C1 segment of cervical spinal cord (tissue), 14 donors: ENCODE data around the gene PCDHGA2.
A peak's percentile ranks its signal among the peaks of the same experiment; 100 is the strongest.
"Not testable (repeated sequence)": the region's sequence is repeated elsewhere in the genome, so short reads cannot be mapped to it uniquely, and the experiment has no call there.

Experiments used
- DNase-seq, 14 donors: peaks; one replicate each; lab custom pipeline; 2025; lab: John Stamatoyannopoulos, UW

Gene PCDHGA2

DNA sequence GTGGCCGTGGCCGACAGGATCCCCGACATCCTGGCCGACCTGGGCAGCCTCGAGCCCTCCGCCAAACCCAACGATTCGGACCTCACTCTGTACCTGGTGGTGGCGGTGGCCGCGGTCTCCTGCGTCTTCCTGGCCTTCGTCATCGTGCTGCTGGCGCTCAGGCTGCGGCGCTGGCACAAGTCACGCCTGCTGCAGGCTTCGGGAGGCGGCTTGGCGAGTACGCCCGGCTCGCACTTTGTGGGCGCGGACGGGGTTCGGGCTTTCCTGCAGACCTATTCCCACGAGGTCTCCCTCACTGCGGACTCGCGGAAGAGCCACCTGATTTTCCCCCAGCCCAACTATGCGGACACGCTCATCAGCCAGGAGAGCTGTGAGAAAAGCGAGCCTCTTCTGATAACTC, 7.5 kb downstream of the PCDHGA2 start:
- DNase-seq = not testable (repeated sequence)

DNA sequence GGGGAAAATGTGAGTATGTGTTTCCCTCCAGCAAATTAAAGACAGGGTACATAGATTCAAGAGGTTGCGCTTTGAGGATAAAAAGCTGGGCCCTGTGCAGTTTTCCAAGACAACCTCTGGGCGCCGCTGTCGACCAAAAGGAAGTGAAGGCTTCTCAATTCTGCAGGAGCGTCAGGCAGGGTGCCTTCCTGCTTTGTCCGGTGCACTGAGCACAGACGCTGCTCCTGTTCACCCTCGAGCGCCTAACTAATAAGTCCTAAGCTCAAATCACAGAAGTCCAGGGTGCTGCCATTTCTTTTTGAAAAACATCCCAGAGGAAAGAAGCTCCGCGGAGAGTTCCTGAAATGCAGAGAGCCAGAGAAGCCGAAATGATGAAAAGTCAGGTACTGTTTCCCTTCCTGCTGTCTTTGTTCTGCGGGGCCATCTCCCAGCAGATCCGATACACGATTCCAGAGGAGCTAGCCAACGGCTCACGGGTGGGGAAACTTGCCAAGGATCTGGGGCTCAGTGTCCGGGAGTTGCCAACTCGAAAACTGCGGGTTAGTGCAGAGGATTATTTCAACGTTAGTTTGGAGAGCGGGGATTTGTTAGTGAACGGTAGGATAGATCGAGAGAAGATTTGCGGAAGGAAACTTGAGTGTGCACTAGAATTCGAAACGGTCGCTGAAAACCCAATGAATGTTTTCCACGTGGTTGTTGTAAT, 11.5 kb downstream of the PCDHGA2 start, which contains the start of gene PCDHGB1:
Gene PCDHGB1, plus strand, starts transcription at position 183 of the 703 bp plus-strand sequence. Its CDS starts 162 bp downstream, at position 345.
- DNase-seq = peak in 1 of 14 donors; percentile 9

DNA sequence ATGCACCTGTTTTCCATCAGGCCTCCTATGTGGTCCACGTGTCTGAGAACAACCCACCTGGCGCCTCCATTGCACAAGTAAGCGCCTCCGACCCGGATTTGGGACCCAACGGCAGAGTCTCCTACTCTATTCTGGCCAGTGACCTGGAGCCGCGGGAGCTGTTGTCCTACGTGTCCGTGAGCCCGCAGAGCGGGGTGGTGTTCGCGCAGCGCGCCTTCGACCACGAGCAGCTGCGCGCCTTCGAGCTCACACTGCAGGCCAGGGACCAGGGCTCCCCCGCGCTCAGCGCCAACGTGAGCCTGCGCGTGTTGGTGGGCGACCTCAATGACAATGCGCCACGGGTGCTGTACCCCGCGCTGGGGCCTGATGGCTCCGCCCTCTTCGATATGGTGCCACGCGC, 13.0 kb downstream of the PCDHGA2 start:
- DNase-seq = no peak

DNA sequence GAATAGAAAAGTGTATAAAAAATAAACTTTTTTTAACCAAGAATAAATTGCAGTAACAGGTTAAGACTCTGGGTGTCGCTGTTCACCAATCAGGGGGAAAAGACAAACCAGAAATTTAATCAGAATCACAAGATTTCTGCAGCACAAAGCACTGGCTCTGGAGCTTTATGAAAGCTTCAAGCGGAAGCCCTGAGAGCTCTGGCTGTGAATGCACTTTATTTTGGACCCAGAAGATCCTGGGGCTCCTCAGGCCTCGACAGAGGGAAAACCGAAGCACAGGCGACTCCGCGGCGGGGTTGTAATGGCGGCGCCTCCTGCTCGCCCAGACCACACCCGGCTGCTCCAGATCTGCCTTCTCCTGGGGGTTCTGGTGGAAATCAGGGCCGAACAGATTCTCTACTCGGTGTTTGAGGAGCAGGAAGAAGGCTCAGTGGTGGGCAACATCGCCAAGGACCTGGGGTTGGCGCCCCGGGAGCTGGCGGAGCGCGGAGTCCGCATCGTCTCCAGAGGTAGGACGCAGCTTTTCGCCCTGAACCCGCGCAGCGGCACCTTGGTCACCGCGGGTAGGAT, 16.4 kb downstream of the PCDHGA2 start, which contains the start of gene PCDHGA4:
Gene PCDHGA4, plus strand, starts transcription at position 122 of the 570 bp plus-strand sequence. Its CDS starts 87 bp downstream, at position 209.
- no peak for DNase-seq

DNA sequence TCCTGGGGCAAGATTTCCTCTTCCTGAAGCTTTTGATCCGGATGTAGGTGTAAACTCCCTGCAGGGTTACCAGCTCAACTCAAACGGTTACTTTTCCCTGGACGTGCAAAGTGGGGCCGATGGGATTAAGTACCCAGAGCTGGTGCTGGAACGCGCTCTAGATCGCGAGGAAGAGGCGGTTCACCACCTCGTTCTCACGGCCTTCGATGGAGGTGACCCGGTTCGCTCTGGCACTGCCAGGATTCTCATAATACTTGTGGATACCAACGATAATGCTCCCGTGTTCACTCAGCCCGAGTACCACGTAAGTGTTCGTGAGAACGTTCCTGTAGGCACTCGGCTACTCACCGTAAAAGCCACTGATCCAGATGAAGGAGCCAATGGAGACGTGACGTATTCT, 17.1 kb downstream of the PCDHGA2 start:
- no peak for DNase-seq

DNA sequence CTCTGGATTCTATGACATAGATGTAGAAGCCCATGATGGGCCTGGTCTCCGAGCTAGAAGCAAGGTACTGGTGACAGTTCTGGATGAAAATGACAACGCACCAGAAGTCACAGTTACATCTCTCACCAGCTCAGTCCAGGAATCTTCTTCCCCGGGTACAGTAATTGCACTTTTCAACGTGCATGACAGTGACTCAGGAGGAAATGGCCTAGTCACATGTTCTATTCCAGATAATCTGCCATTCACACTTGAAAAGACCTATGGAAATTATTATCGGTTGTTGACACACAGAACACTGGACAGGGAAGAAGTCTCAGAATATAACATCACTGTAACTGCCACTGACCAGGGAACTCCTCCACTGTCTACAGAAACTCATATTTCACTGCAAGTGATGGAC, 17.6 kb downstream of the PCDHGA2 start:
- DNase-seq = no peak

DNA sequence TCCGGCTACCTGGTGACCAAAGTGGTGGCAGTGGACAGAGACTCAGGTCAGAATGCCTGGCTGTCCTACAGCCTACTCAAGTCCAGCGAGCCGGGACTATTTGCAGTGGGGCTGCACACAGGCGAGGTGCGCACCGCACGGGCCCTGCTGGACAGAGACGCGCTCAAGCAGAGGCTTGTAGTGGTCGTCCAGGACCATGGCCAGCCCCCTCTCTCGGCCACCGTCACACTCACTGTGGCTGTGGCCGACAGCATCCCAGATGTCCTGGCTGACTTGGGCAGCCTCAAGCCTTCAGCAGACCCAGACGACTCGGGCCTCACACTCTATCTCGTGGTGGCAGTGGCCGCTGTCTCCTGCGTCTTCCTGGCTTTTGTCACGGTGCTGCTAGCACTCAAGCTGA, 18.4 kb downstream of the PCDHGA2 start:
- no peak for DNase-seq

DNA sequence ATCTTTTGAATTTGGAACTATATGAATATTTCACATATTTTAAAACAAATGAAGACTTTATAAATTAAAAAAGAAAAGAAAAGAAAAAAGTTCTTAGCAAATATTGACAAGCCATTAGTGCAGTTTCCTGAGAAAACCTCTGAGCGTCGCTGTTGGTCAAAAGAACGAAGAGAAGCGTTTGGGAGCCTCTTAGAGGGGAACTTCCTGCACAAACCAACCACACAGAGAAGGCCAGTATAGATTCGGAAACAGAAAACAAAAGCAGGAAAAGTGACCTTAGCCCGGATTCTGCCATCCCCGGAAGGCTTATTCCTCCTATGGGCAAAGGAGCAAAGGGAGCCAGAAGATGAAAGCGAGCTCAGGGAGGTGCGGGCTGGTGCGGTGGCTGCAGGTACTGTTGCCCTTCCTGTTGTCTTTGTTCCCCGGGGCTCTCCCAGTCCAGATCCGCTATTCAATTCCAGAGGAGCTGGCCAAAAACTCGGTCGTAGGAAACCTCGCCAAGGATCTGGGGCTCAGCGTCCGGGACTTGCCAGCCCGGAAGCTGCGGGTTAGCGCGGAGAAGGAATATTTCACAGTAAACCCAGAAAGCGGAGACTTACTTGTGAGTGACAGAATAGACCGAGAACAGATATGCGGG, 21.3 kb downstream of the PCDHGA2 start, which contains the start of gene PCDHGB2:
Gene PCDHGB2, plus strand, starts transcription at position 205 of the 637 bp plus-strand sequence. Its CDS starts 142 bp downstream, at position 347.
- no peak for DNase-seq

DNA sequence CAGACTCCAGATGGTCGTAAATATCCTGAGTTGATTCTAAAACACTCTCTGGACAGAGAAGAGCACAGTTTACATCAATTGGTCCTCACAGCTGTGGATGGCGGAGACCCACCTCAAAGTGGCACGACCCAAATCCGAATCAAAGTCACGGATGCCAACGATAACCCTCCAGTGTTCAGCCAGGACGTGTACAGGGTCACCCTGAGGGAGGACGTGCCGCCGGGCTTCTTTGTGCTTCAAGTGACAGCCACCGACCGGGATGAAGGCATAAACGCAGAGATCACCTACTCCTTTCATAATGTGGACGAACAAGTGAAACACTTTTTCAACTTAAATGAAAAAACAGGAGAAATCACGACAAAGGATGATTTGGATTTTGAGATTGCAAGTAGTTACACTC, 22.1 kb downstream of the PCDHGA2 start:
- DNase-seq = no peak

DNA sequence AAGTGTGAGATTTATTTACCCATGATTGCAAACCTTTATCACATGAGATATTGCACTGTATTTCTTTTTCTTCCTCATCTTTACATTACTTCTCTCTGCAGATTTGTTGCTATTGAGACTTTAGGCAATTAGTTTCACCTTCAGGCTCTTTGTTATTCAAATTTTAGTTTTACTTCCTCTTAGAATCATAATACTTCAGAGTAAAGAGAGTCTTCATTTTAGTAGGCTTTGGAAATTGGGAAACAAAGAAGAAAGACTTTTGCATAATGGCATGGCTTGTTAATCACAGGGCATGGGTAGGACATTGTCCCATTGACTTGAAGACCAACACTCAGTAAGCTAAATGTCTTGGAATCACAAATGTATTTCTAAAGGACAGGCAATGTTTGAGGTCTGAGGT, 24.2 kb downstream of the PCDHGA2 start:
- DNase-seq = no peak

DNA sequence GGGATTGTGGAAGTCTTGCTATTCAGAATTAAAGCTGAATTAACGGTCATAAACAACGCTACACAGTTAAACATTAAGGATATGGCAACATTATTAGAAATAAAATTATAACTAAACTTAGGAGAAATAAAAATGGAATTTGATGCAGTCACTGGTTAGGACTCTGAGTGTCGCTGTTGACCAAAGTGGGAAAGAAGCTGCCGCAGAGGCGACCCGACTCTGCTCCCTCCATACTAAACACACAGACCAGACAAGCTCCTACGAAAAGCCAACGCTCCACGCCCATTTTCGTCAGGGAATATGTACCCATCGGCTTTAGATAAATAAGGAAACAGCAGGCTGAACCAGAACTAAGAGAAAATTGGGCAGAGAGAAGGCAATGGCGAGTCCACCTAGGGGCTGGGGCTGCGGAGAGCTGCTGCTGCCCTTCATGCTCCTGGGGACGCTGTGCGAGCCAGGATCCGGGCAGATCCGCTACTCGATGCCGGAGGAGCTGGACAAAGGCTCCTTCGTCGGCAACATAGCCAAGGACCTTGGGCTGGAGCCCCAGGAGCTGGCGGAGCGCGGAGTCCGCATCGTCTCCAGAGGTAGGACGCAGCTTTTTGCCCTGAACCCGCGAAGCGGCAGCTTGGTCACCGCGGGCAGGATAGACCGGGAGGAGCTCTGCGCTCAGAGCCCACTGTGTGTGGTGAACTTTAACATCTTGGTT, 25.5 kb downstream of the PCDHGA2 start, which contains the start of gene PCDHGA5:
Gene PCDHGA5, plus strand, starts transcription at position 211 of the 709 bp plus-strand sequence. Its CDS starts 169 bp downstream, at position 380.
- no peak for DNase-seq

DNA sequence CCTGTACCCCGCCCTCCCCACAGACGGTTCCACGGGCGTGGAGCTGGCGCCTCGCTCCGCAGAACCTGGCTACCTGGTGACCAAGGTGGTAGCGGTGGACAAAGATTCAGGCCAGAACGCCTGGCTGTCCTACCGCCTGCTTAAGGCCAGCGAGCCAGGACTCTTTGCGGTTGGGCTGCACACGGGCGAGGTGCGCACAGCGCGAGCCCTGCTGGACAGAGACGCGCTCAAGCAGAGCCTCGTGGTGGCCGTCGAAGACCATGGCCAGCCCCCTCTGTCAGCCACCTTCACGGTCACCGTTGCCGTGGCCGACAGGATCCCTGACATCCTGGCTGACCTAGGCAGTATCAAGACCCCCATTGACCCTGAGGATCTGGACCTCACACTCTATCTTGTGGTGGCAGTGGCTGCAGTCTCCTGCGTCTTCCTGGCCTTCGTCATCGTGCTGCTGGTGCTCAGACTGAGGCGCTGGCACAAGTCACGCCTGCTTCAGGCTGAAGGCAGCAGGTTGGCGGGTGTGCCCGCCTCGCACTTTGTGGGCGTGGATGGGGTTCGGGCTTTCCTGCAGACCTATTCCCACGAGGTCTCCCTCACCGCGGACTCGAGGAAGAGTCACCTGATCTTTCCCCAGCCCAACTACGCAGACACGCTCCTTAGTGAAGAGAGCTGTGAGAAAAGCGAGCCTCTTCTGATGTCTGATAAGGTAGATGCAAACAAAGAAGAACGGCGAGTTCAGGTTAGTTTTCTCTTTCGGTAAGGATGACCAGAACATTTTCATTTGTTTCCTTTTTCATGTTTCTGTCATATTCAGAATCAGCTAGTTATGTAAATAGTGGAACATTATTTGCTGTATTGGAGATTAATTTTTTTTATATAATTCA, 27.7 kb downstream of the PCDHGA2 start:
- no peak for DNase-seq

DNA sequence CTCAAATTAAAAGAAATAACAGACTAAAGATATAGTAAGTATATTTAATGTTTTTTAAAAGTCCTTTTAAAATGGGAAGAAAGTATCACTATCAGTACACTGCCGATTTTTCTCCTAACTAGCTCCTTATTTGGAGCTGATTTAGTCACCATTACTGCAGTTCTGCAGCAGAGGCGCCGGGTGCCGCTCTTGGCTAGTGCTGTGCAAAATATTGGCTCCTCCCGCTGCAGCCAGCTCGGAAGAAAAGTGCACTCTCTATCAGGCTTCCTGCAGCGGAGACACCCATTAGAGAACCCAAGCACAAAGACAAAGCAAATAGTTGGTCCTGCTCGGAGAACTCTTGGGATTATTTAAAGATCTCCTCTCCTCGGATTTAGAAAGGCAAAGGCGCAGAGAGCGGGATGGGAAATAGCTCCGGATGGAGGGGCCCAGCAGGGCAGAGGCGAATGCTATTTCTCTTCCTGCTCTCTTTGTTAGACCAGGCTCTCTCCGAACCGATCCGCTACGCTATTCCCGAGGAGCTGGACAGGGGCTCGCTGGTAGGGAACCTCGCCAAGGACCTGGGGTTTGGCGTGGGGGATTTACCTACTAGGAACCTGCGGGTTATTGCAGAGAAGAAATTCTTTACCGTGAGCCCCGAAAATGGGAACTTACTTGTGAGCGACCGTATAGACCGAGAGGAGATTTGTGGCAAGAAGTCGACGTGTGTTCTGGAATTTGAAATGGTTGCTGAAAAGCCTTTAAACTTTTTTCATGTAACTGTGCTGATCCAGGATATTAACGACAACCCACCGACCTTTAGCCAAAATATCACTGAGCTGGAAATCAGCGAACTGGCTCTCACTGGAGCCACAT, 31.7 kb downstream of the PCDHGA2 start, which contains the start of gene PCDHGB3:
Gene PCDHGB3, plus strand, starts transcription at position 249 of the 855 bp plus-strand sequence. Its CDS starts 153 bp downstream, at position 402.
- DNase-seq = no peak

DNA sequence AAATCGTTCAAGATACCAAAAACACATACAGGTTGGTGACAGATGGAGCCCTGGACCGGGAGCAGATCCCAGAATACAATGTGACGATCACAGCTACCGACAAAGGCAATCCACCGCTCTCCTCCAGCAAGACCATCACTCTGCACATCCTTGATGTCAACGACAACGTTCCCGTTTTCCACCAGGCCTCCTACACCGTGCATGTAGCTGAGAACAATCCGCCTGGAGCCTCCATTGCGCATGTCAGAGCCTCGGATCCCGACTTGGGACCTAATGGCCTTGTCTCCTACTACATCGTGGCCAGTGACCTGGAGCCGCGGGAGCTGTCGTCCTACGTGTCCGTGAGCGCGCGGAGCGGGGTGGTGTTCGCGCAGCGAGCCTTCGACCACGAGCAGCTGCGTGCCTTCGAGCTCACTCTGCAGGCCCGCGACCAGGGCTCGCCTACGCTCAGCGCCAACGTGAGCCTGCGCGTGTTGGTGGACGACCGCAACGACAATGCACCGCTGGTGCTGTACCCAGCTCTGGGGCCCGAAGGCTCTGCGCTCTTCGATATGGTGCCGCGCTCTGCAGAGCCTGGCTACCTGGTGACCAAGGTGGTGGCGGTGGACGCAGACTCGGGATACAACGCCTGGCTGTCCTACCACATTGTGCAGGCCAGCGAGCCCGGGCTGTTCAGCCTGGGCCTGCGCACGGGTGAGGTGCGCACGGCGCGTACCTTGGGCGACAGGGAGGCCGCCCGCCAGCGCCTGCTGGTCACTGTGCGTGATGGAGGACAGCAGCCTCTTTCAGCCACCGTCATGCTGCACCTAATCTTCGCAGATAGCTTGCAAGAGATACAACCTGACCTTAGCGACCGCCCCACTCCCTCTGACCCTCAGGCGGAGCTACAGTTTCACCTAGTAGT, 33.3 kb downstream of the PCDHGA2 start:
- DNase-seq = no peak

DNA sequence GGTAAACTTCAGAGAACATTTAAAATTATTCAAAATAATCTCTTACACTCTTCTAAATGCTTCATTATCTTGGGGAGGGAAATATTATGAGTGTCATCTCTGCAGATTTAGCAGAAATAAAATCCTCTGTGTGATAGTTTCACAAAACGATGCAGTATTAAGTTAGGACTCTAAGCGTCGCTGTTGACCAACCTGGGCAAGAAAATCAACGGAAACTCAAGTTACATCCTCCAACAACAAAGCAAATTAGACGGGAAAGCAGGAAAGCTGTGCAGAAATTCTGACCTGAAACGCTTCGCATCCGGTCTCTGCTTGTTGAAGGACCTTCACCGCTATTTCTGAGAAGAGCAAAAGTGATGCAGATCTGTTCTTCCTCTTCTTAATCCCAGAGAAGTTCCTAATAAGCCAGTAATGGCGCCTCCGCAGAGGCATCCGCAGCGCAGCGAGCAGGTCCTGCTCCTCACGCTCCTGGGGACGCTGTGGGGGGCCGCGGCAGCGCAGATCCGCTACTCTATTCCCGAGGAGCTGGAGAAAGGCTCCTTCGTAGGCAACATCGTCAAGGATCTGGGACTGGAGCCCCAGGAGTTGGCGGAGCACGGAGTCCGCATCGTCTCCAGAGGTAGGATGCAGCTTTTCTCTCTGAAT, 35.2 kb downstream of the PCDHGA2 start, which contains the start of gene PCDHGA6:
Gene PCDHGA6, plus strand, starts transcription at position 219 of the 645 bp plus-strand sequence. Its CDS starts 193 bp downstream, at position 412.
- no peak for DNase-seq

DNA sequence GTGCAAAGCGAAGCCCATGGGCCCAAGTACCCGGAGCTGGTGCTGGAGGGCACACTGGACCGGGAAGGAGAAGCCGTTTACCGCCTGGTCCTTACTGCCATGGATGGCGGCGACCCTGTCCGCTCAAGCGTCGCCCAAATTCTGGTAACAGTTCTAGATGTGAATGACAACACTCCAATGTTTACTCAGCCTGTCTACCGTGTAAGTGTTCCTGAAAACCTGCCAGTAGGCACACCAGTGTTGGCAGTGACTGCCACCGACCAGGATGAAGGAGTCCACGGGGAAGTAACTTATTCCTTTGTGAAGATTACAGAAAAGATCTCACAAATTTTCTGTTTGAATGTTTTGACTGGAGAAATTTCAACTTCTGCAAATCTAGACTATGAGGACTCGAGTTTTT, 36.1 kb downstream of the PCDHGA2 start:
- DNase-seq = no peak

DNA sequence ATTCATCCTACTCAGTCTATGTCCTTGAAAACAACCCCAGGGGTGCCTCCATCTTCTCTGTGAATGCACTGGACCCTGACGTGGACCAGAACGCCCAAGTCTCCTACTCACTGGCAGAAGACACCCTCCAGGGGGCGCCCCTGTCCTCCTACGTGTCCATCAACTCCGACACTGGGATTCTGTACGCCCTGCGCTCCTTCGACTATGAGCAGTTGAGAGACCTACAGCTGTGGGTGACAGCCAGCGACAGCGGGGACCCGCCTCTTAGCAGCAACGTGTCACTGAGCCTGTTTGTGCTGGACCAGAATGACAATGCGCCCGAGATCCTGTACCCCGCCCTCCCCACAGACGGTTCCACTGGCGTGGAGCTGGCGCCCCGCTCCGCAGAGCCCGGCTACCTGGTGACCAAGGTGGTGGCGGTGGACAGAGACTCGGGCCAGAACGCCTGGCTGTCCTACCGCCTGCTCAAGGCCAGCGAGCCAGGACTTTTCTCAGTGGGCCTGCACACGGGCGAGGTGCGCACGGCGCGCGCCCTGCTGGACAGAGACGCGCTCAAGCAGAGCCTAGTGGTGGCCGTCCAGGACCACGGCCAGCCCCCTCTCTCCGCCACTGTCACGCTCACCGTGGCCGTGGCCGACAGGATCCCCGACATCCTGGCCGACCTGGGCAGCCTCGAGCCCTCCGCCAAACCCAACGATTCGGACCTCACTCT, 37.0 kb downstream of the PCDHGA2 start:
- not testable (repeated sequence) for DNase-seq
